Spleen (tissue), 7 donors: ENCODE results near the gene TSHZ2.

Source experiments
- POLR2A ChIP-seq, 3 donors: fragments of 450-650 bp; IDR thresholded peaks; one replicate each; pipeline ENCODE4 v1.5.1; 2017; ENCODE audit warnings: antibody characterized with exemption in 3 of 3, mild to moderate bottlenecking in 1 of 3
- POLR2AphosphoS5 ChIP-seq, 3 donors: sonication (generic); formaldehyde crosslinking; IDR thresholded peaks; one replicate each; pipeline ENCODE4 v1.5.1; 2017; ENCODE audit warnings: antibody characterized with exemption in 3 of 3
- TF ChIP-seq, protein P1 (sequence below), 11 experiments: fragments of 200-600 bp in 7 of 11; fragments of 450-650 bp in 4 of 11; sonication (generic) in 4 of 11; IDR thresholded peaks in 8 of 11; conservative IDR thresholded peaks in 3 of 11; 1 replicate in 7 of 11; 2 replicates in 4 of 11; pipeline versions ENCODE4 v1.4.0 to v1.8.0; 2016 to 2021; ENCODE audit warnings: antibody characterized with exemption in 11 of 11, inconsistent platforms in 4 of 11, mild to moderate bottlenecking in 1 of 11
- donor health status: DM: no; HTN: no; CAD: no; lungs with moderate emphysema.
- donor health status: DM: no; HTN: no; CAD: no.
- donor health status: DM: no; HTN: no; CAD: no.

DNA sequence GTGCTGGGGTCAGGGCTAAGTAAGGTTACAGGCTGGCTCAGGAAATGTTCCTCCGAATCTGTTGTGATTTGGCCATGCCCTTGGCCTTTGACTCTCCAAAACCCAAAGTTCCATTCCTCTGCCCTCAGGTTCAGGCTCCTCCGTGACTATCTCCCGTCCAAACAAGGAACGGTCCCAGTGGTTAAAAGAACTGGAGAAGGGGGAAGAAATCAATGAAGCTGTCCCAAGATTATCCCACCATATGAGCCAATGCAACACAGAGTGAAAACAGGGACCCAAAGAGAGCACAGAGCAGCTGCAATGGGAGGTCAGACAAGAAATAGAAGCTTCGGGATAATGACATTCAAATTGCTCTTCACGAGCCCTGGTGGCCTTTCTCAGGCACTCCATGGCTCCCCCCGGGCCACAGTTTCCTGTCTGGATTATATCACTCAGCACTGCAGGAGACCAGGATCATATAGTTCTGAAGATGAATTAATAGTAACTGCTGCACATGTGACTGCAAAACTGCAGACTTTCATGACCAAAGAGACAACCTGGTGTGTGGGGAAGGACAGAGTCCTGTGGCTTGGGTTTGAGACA lies 410.2 kb downstream of the TSHZ2 start:
- TF ChIP-seq, protein P1, sequence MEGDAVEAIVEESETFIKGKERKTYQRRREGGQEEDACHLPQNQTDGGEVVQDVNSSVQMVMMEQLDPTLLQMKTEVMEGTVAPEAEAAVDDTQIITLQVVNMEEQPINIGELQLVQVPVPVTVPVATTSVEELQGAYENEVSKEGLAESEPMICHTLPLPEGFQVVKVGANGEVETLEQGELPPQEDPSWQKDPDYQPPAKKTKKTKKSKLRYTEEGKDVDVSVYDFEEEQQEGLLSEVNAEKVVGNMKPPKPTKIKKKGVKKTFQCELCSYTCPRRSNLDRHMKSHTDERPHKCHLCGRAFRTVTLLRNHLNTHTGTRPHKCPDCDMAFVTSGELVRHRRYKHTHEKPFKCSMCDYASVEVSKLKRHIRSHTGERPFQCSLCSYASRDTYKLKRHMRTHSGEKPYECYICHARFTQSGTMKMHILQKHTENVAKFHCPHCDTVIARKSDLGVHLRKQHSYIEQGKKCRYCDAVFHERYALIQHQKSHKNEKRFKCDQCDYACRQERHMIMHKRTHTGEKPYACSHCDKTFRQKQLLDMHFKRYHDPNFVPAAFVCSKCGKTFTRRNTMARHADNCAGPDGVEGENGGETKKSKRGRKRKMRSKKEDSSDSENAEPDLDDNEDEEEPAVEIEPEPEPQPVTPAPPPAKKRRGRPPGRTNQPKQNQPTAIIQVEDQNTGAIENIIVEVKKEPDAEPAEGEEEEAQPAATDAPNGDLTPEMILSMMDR (IDR thresholded peaks at IDR 0.05 in 8 of 11, conservative IDR thresholded peaks at IDR 0.05 in 3 of 11): no peak
- TF ChIP-seq POLR2AphosphoS5 (IDR thresholded peaks at IDR 0.05): no peak
- no peak for TF ChIP-seq POLR2A (IDR thresholded peaks at IDR 0.05)
